BLaER1 treated with 17β-estradiol and CSF1 and Interleukin-3, amounts not matched to agents 10 nM and 100 nM (cell line): ENCODE data around the gene GGT1.

ENCODE experiments used
- H3K27ac ChIP-seq, 11 experiments: shearing (Covaris generic); formaldehyde crosslinking; 2 replicates each; pipeline ENCODE4 v1.8.1; 2022
- H3K27me3 ChIP-seq, 11 experiments: shearing (Covaris generic); formaldehyde crosslinking; 2 replicates each; pipeline ENCODE4 v1.8.1; 2022
- H3K36me3 ChIP-seq, 11 experiments: shearing (Covaris generic); formaldehyde crosslinking; 2 replicates each; pipeline ENCODE4 v1.8.1; 2022
- H3K4me1 ChIP-seq, 10 experiments: shearing (Covaris generic); formaldehyde crosslinking; 2 replicates each; pipeline ENCODE4 v1.8.1; 2022
- H3K4me2 ChIP-seq, 11 experiments: shearing (Covaris generic); formaldehyde crosslinking; 2 replicates each; pipeline ENCODE4 v1.8.1; 2022
- H3K4me3 ChIP-seq, 10 experiments: shearing (Covaris generic); formaldehyde crosslinking; 2 replicates each; pipeline ENCODE4 v1.8.1; 2022
- H3K9ac ChIP-seq, 11 experiments: shearing (Covaris generic); formaldehyde crosslinking; 2 replicates each; pipeline ENCODE4 v1.8.1; 2022
- H3K9me3 ChIP-seq, 11 experiments: shearing (Covaris generic); formaldehyde crosslinking; replicated peaks in 1 of 11; 2 replicates each; pipeline ENCODE4 v1.8.1; 2022
- H4K20me1 ChIP-seq, 11 experiments: shearing (Covaris generic); formaldehyde crosslinking; 2 replicates each; pipeline ENCODE4 v1.8.1; 2022
- Cebpa-rat ChIP-seq, 11 experiments: shearing (Covaris generic); IDR thresholded peaks; 2 replicates each; pipeline ENCODE4 v1.8.1; 2022

The GGT1 gene

DNA sequence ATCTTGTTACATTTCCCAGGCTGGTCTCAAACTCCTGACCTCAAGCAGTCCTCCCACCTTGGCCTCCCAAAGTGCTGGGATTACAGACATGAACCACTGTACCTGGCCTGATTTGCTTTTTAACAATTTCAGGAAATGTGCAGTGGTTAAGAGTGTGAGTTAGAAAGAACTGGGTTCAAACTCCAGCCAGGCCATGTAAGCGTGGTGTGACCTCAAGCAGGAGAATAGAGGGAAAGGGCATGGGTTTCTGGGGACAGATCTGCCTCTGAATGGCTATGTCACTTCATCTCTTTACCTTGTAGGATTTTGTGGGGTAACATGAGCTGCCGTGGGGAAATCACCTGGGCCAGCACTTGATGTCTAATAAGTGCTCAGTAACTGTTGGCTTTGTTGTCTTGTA is 37.9 kb upstream of the GGT1 start:
- Histone ChIP-seq H3K9me3 (no peaks in the 10 kb centered on the region), H3K4me1 (0 out of 20 replicates have a peak, but pooled peaks cover 0 to 10% (median 0%) of the 10 kb centered on the region in 10 experiments), H3K4me2 (no peak overlapping the region), H3K36me3 (peaks cover 89 to 100% (median 100%) of the 10 kb centered on the region in 11 experiments), H3K4me3 (no peak overlapping the region), H3K27ac (no peak overlapping the region), H3K9ac (0 out of 22 replicates have a peak overlapping the region, but pooled peaks of 3 of the 11 experiments have one; percentile 7 to 25 (median 14)), H3K27me3 (no peaks in the 10 kb centered on the region), H4K20me1 (peaks cover 79 to 100% (median 99%) of the 10 kb centered on the region in 11 experiments)
- TF ChIP-seq Cebpa-rat (IDR thresholded peaks at IDR 0.05): no peak

DNA sequence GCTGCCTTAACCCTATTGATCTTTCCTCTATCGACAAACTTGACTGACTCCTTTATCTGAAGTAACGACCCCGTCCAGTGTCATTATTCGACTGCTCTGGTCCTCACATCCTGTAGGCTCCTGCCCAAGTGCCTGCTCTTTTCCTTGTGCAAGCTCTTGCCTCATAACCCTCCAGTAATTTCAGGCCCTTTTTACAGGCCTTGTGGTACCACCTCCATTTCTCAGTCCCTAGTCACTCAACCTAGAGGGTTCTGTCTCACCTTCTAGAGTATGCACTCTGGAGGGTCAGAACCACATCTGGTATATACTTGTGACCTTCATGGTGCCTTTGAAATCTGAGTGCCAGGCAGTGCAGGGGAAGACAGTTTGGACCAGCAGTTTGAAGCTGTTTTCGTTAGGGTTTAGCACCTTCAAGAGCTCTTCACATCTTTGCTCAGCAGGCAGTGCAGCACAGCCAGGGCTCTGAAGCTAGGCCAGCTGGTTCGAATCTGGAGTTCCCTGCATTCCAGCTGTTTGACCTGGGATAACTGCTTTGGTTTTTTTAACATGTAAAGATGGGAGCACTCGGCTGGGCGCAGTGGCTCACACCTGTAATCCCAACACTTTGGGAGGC is 36.0 kb upstream of the GGT1 start:
- Histone ChIP-seq H3K4me1 (0 out of 20 replicates have a peak, but pooled peaks cover 0 to 10% (median 0%) of the 10 kb centered on the region in 10 experiments), H3K9me3 (no peaks in the 10 kb centered on the region), H3K27ac (no peak overlapping the region), H3K27me3 (no peaks in the 10 kb centered on the region), H3K4me3 (no peak overlapping the region), H3K4me2 (no peak overlapping the region), H3K9ac (0 out of 22 replicates have a peak overlapping the region, but pooled peaks of 1 of the 11 experiments have one; percentile 0), H4K20me1 (peaks cover 65 to 100% (median 90%) of the 10 kb centered on the region in 11 experiments), H3K36me3 (peaks cover 91 to 100% (median 100%) of the 10 kb centered on the region in 11 experiments)
- TF ChIP-seq Cebpa-rat (IDR thresholded peaks at IDR 0.05): no peak

DNA sequence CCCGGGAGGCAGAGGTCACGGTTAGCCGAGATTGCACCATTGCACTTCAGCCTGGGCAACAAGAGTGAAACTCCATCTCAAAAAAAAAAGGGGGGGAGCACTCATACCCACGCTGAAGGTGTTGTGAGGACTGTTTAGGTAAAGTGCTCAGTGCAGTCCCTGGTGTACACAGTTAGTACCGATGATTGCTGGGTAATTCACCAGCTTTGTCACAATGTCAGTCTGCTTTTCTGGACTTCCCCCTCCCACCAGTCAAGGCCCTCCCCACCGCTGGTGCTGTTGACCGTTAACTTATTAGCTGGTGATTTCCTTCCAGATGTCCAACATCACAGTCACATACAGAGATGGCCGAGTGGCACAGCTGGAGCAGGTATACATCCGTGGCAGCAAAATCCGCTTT is 35.3 kb upstream of the GGT1 start:
- H3K36me3 ChIP-seq: peaks cover 92 to 100% (median 100%) of the 10 kb centered on the region in 11 experiments
- no peak overlapping the region for H3K4me3 ChIP-seq
- H3K27me3 ChIP-seq: no peaks in the 10 kb centered on the region
- H3K9me3 ChIP-seq: no peaks in the 10 kb centered on the region
- no peak overlapping the region for H3K27ac ChIP-seq
- H3K4me1 ChIP-seq: 0 out of 20 replicates have a peak, but pooled peaks cover 0 to 9% (median 0%) of the 10 kb centered on the region in 10 experiments
- no peak overlapping the region for H3K9ac ChIP-seq
- TF ChIP-seq Cebpa-rat (IDR thresholded peaks at IDR 0.05): no peak
- H3K4me2 ChIP-seq: no peak overlapping the region
- H4K20me1 ChIP-seq: peaks cover 58 to 100% (median 89%) of the 10 kb centered on the region in 11 experiments

GRCh38 chr22:24571266-24571665 is 31.7 kb upstream of the GGT1 start:
- H3K36me3 ChIP-seq: peaks cover 87 to 96% (median 94%) of the 10 kb centered on the region in 11 experiments
- H3K4me2 ChIP-seq: no peak overlapping the region
- no peak for TF ChIP-seq Cebpa-rat (IDR thresholded peaks at IDR 0.05)
- no peak overlapping the region for H3K9ac ChIP-seq
- peaks cover 24 to 88% (median 75%) of the 10 kb centered on the region in 11 experiments; a peak in 21 of 22 replicates for H4K20me1 ChIP-seq
- no peak overlapping the region for H3K4me3 ChIP-seq
- H3K9me3 ChIP-seq: no peaks in the 10 kb centered on the region
- H3K27me3 ChIP-seq: no peaks in the 10 kb centered on the region
- H3K27ac ChIP-seq: no peak overlapping the region
- peaks cover 0 to 1% (median 0%) of the 10 kb centered on the region in 10 experiments; a peak in 1 of 20 replicates for H3K4me1 ChIP-seq

DNA sequence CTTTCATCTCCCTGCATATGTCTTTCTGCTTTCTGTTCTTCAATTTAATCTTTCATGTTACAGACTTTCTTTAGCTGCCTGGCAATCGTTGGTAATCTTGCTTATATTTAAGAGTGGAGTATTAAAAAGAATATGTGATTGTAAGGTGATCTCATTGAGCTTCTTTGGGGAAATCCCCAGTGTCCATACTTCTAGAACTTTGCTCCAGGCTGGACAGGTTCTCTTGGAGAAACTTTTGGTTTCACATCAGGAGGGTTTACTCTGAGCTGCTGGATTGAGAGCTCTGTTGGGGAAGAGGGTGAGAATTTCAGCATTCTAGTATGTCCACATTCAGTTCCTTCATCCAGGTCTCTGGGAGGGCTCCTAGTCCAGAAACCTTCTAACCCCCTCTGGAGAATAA is 26.2 kb upstream of the GGT1 start:
- H3K9ac ChIP-seq: no peak overlapping the region
- peaks cover 40 to 70% (median 61%) of the 10 kb centered on the region in 11 experiments for H3K36me3 ChIP-seq
- H4K20me1 ChIP-seq: peaks cover 0 to 55% (median 20%) of the 10 kb centered on the region in 11 experiments; a peak in 13 of 22 replicates
- no peaks in the 10 kb centered on the region for H3K27me3 ChIP-seq
- no peak overlapping the region for H3K4me3 ChIP-seq
- H3K4me2 ChIP-seq: no peak overlapping the region
- H3K9me3 ChIP-seq: no peaks in the 10 kb centered on the region
- TF ChIP-seq Cebpa-rat (IDR thresholded peaks at IDR 0.05): no peak
- H3K27ac ChIP-seq: no peak overlapping the region
- peaks cover 0 to 25% (median 0%) of the 10 kb centered on the region in 10 experiments; a peak in 4 of 20 replicates for H3K4me1 ChIP-seq

DNA sequence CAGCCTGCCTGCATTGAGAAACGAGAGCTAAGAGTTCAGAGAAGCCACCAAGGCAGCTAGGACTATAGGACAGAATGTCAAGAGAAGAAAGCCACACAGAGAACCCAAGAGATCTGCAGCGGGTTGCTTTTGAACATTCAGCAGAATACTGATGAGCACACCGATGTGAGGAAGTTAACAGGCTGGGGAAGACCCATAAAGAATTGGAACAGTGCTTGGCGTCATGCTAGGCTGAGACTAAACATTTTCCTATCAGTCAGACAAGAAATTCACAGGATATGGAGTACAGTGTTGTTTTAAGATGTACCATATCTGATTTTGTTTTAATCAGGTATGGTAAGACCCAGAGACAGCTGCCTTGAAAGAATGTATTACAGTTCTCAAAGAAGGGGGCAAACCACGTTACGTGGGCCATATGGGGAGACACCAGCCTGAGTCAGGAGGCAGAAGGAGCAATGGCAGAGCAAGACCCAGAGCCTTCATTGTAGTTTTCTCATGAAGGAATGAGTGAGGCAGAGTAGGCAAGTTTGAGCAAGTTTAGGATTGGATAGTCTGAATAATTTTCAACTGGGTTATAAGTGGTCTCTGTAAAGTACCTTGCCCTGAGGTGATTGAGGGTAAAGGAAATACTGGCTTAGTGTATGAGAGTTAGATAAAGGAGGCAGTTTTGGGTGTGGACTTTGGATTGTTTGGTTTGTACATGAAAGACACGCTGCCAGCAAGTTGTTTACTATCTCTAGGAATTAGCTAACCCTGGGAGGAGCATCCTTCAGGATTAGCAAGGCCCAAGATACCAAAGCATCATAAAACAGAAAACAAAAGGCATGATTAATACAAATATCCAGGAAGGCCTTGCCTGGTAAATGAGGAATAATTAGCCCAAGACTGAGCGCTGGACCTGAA is 24.4 kb upstream of the GGT1 start:
- Histone ChIP-seq H3K4me2 (peak overlapping the region in 2 of 11 experiments; percentile 20 to 25; a peak in 2 of 22 replicates), H3K9me3 (no peaks in the 10 kb centered on the region), H3K9ac (no peak overlapping the region), H4K20me1 (peaks cover 0 to 39% (median 7%) of the 10 kb centered on the region in 11 experiments; a peak in 12 of 22 replicates), H3K36me3 (peaks cover 21 to 52% (median 42%) of the 10 kb centered on the region in 11 experiments), H3K27me3 (no peaks in the 10 kb centered on the region), H3K27ac (no peak overlapping the region), H3K4me1 (peaks cover 0 to 25% (median 0%) of the 10 kb centered on the region in 10 experiments; a peak in 5 of 20 replicates), H3K4me3 (no peak overlapping the region)
- no peak for TF ChIP-seq Cebpa-rat (IDR thresholded peaks at IDR 0.05)

DNA sequence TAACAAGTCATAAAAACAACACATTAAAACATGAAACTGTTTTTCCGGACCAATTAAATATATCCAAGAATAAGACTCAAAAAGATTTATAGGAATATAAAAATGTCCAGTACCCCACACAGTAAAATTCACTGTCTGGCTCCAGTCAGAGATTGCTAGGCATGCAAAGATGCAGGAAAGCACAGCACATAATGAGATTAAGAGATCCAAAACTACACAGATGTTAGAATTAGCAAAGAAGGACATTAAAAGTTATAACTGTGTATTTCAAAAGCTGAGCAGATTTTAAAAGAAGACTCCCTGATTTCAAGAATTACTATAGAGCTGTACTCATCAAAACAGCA is 23.8 kb upstream of the GGT1 start:
- H3K4me2 ChIP-seq: no peak overlapping the region
- no peak for TF ChIP-seq Cebpa-rat (IDR thresholded peaks at IDR 0.05)
- no peak overlapping the region for H3K4me3 ChIP-seq
- H3K27ac ChIP-seq: no peak overlapping the region
- no peak overlapping the region for H3K9ac ChIP-seq
- H3K4me1 ChIP-seq: peaks cover 0 to 25% (median 0%) of the 10 kb centered on the region in 10 experiments; a peak in 5 of 20 replicates
- no peaks in the 10 kb centered on the region for H3K27me3 ChIP-seq
- no peaks in the 10 kb centered on the region for H3K9me3 ChIP-seq
- peaks cover 15 to 46% (median 36%) of the 10 kb centered on the region in 11 experiments; a peak in 21 of 22 replicates for H3K36me3 ChIP-seq
- peaks cover 0 to 35% (median 6%) of the 10 kb centered on the region in 11 experiments; a peak in 9 of 22 replicates for H4K20me1 ChIP-seq

DNA sequence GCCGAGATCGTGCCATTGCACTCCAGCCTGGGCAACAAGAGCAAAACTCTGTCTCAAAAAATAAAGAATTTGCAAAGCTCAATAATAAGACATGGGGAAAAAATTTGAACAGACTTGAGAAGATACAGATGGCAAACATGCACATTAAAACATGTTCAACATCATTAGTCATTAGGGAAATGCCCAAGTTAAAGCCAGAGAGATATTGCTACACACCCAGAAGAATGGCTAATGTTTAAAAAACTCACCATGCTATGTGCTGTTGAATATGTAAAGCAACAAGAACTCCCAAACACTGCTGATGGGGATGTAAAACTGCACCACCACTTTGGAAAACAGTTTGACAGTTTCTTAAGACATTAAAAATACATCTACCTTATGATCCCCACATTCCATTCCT is 22.7 kb upstream of the GGT1 start:
- no peak overlapping the region for H3K27ac ChIP-seq
- H3K9me3 ChIP-seq: no peaks in the 10 kb centered on the region
- no peak overlapping the region for H3K9ac ChIP-seq
- H3K36me3 ChIP-seq: peaks cover 6 to 35% (median 28%) of the 10 kb centered on the region in 11 experiments; a peak in 21 of 22 replicates
- H3K27me3 ChIP-seq: no peaks in the 10 kb centered on the region
- TF ChIP-seq Cebpa-rat (IDR thresholded peaks at IDR 0.05): no peak
- H3K4me1 ChIP-seq: peaks cover 0 to 25% (median 2%) of the 10 kb centered on the region in 10 experiments; a peak in 7 of 20 replicates
- H4K20me1 ChIP-seq: peaks cover 0 to 25% (median 4%) of the 10 kb centered on the region in 11 experiments; a peak in 7 of 22 replicates
- no peak overlapping the region for H3K4me3 ChIP-seq
- H3K4me2 ChIP-seq: no peak overlapping the region
